Neuronal stem cell (in vitro differentiated cells): ENCODE measurements around the gene AP3B1.

ENCODE experiments used
- DNase-seq: peaks from one replicate; pipeline ENCODE4 v3.0.0-alpha.2; 2013; ENCODE audit warnings: low spot score
- H2AFZ ChIP-seq: one replicate; pipeline ENCODE4 v1.6.1; 2013; ENCODE audit warnings: mild to moderate bottlenecking, low read length, inconsistent platforms
- H2AK5ac ChIP-seq: 2 replicates; pipeline ENCODE4 v1.6.1; 2013; ENCODE audit warnings: low read depth, mild to moderate bottlenecking, inconsistent platforms, low read length, moderate library complexity, mixed read lengths
- H2BK120ac ChIP-seq: 2 replicates; pipeline ENCODE4 v1.6.1; 2013; ENCODE audit warnings: low read depth, mild to moderate bottlenecking, inconsistent platforms, low read length, moderate library complexity, mixed read lengths
- H2BK12ac ChIP-seq: one replicate; pipeline ENCODE4 v1.6.1; 2013; ENCODE audit warnings: low read length, inconsistent platforms
- H2BK15ac ChIP-seq: 2 replicates; pipeline ENCODE4 v1.6.1; 2013; ENCODE audit warnings: mild to moderate bottlenecking, low read length, inconsistent platforms, mixed read lengths
- H2BK5ac ChIP-seq: one replicate; pipeline ENCODE4 v1.6.1; 2013; ENCODE audit warnings: inconsistent platforms, mild to moderate bottlenecking, low read length, moderate library complexity
- H3K14ac ChIP-seq: one replicate; pipeline ENCODE4 v1.6.1; 2013; ENCODE audit warnings: low read length, inconsistent platforms
- H3K18ac ChIP-seq: 2 replicates; pipeline ENCODE4 v1.6.1; 2013; ENCODE audit warnings: low read length, inconsistent platforms
- H3K23ac ChIP-seq: 2 replicates; pipeline ENCODE4 v1.6.1; 2013; ENCODE audit warnings: low read depth, mild to moderate bottlenecking, mixed read lengths, low read length, inconsistent platforms; ENCODE audit not compliant: poor library complexity
- H3K27ac ChIP-seq: replicated peaks from 3 replicates; pipeline ENCODE4 v1.5.1; 2013; ENCODE audit warnings: low read length, inconsistent platforms
- H3K27me3 ChIP-seq, 3 experiments: 2 replicates each; pipeline ENCODE4 v1.6.1; 2013; ENCODE audit warnings: low read length in 3 of 3, mild to moderate bottlenecking in 2 of 3, inconsistent platforms in 1 of 3, low read depth in 1 of 3, mixed read lengths in 1 of 3, moderate library complexity in 1 of 3; ENCODE audit not compliant: control insufficient read depth in 3 of 3, insufficient read depth in 3 of 3
- H3K36me3 ChIP-seq, 2 donors: replicated peaks in 1 of 2; 2 replicates each; pipeline ENCODE4 v1.6.1; 2013; ENCODE audit warnings: low read length in 2 of 2; ENCODE audit not compliant: control insufficient read depth in 2 of 2, insufficient read depth in 2 of 2
- H3K4ac ChIP-seq: 2 replicates; pipeline ENCODE4 v1.6.1; 2013; ENCODE audit warnings: inconsistent platforms, mild to moderate bottlenecking, low read length, moderate library complexity
- H3K4me1 ChIP-seq, 2 donors: 1 replicate in 1 of 2; 2 replicates in 1 of 2; pipeline ENCODE4 v1.6.1; 2013; ENCODE audit warnings: low read length in 2 of 2, low read depth in 1 of 2; ENCODE audit not compliant: control insufficient read depth in 2 of 2, insufficient read depth in 1 of 2
- H3K4me2 ChIP-seq: one replicate; pipeline ENCODE4 v1.6.1; 2013; ENCODE audit warnings: mild to moderate bottlenecking, low read length, inconsistent platforms; ENCODE audit not compliant: insufficient read depth, poor library complexity, severe bottlenecking
- H3K4me3 ChIP-seq, 2 donors: 2 replicates each; pipeline ENCODE4 v1.5.1; 2013; ENCODE audit warnings: low read length in 2 of 2, mild to moderate bottlenecking in 2 of 2, inconsistent platforms in 1 of 2, moderate library complexity in 1 of 2
- H3K79me1 ChIP-seq: one replicate; pipeline ENCODE4 v1.6.1; 2013; ENCODE audit warnings: low read depth, mild to moderate bottlenecking, inconsistent platforms, low read length, moderate library complexity
- H3K9ac ChIP-seq: one replicate; pipeline ENCODE4 v1.6.1; 2013; ENCODE audit warnings: mild to moderate bottlenecking, low read depth, low read length, inconsistent platforms; ENCODE audit not compliant: poor library complexity
- H3K9me3 ChIP-seq, 2 donors: replicated peaks in 1 of 2; 2 replicates each; pipeline versions ENCODE3 to v1.6.1; 2013; ENCODE audit warnings: low read length in 2 of 2, mild to moderate bottlenecking in 2 of 2, inconsistent platforms in 1 of 2, low read depth in 1 of 2, mixed read lengths in 1 of 2, moderate library complexity in 1 of 2; ENCODE audit not compliant: control insufficient read depth in 2 of 2, insufficient read depth in 1 of 2
- H4K8ac ChIP-seq: one replicate; pipeline ENCODE4 v1.6.1; 2013; ENCODE audit warnings: low read depth, mild to moderate bottlenecking, inconsistent platforms, low read length, moderate library complexity
- H4K91ac ChIP-seq: one replicate; pipeline ENCODE4 v1.6.1; 2013; ENCODE audit warnings: low read length, low read depth, mild to moderate bottlenecking, inconsistent platforms; ENCODE audit not compliant: poor library complexity
- WGBS, 2 donors: extraction: QIAGEN DNeasy Blood & Tissue Kit; methylation state at CpG; one replicate each; pipeline ENCODE4 v1.1.7; 2013; ENCODE audit warnings: missing lambda C conversion rate in 2 of 2, mixed read lengths in 1 of 2; ENCODE audit not compliant: insufficient read length in 2 of 2, insufficient replicate concordance in 1 of 2; ENCODE audit errors: extremely low coverage in 2 of 2; 5-methylcytosine and 5-hydroxymethylcytosine counted together

The AP3B1 gene

GRCh38 chr5:77974576-77974975, 319.9 kb downstream of the AP3B1 start:
- no peak overlapping the region for H4K8ac ChIP-seq
- H4K91ac ChIP-seq = no peak overlapping the region
- DNase-seq = no peak
- no peak overlapping the region for H2BK5ac ChIP-seq
- H3K9ac ChIP-seq = no peak overlapping the region
- H3K27ac ChIP-seq = no peak overlapping the region
- H3K27me3 ChIP-seq = peaks cover 0 to 87% (median 31%) of the 10 kb centered on the region in 3 experiments
- peaks cover 0 to 6% of the 10 kb centered on the region in 2 donors for H3K4me1 ChIP-seq
- H2AFZ ChIP-seq = no peak overlapping the region
- H2BK12ac ChIP-seq = no peak overlapping the region
- no peaks in the 10 kb centered on the region for H3K9me3 ChIP-seq
- no peak overlapping the region for H3K14ac ChIP-seq
- H3K4ac ChIP-seq = no peak overlapping the region
- H2BK120ac ChIP-seq = no peak overlapping the region
- no peak overlapping the region for H3K4me3 ChIP-seq
- H3K79me1 ChIP-seq = no peaks in the 10 kb centered on the region
- H3K4me2 ChIP-seq = no peak overlapping the region
- no peak overlapping the region for H3K23ac ChIP-seq
- H2AK5ac ChIP-seq = no peak overlapping the region
- no peak overlapping the region for H2BK15ac ChIP-seq
- H3K18ac ChIP-seq = no peak overlapping the region
- H3K36me3 ChIP-seq = no peaks in the 10 kb centered on the region

DNA sequence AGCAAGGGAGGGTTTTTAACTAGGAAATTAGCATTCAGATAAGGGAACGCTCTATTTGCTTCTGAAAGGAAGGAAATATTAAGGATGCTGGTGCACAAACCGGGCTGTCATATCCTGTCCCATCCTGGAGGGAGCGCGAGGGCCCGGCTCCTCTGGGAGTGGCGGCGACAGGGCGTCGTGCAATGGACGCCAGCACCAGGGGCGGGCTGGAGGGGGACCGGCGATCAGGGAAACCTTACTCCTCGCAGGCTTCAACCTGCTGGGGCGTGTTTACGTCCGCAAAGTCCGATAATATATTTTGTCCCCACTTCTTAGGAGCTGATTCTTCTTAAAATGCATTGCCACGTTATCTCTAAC, 321.3 kb downstream of the AP3B1 start:
- H3K14ac ChIP-seq = no peak overlapping the region
- H2BK120ac ChIP-seq = no peak overlapping the region
- H3K79me1 ChIP-seq = no peaks in the 10 kb centered on the region
- H3K18ac ChIP-seq = no peak overlapping the region
- H3K9ac ChIP-seq = no peak overlapping the region
- no peak overlapping the region for H2AK5ac ChIP-seq
- no peak overlapping the region for H2BK12ac ChIP-seq
- no peak overlapping the region for H3K4ac ChIP-seq
- no peaks in the 10 kb centered on the region for H3K36me3 ChIP-seq
- DNase-seq = no peak
- peaks cover 0 to 6% of the 10 kb centered on the region in 2 donors for H3K4me1 ChIP-seq
- no peak overlapping the region for H3K23ac ChIP-seq
- H2BK15ac ChIP-seq = no peak overlapping the region
- H2AFZ ChIP-seq = no peak overlapping the region
- no peak overlapping the region for H4K8ac ChIP-seq
- H3K27ac ChIP-seq = no peak overlapping the region
- no CpG with 5 or more reads among the region's 19 CpGs for WGBS, 2 donors
- H3K4me2 ChIP-seq = peak overlapping the region; percentile 82
- no peak overlapping the region for H3K4me3 ChIP-seq
- H2BK5ac ChIP-seq = no peak overlapping the region
- H3K27me3 ChIP-seq = peaks cover 0 to 90% (median 31%) of the 10 kb centered on the region in 3 experiments
- no peaks in the 10 kb centered on the region for H3K9me3 ChIP-seq
- no peak overlapping the region for H4K91ac ChIP-seq

- Histone ChIP-seq H2BK12ac (no peak overlapping the region), H2BK120ac (no peak overlapping the region), H3K27ac (no peak overlapping the region), H2AK5ac (no peak overlapping the region), H2BK5ac (no peak overlapping the region), H3K79me1 (no peaks in the 10 kb centered on the region), H3K9me3 (no peaks in the 10 kb centered on the region), H3K4me1 (peaks cover 0 to 6% of the 10 kb centered on the region in 2 donors), H4K91ac (no peak overlapping the region), H3K4me2 (peak overlapping the region; percentile 82), H3K23ac (peak overlapping the region; percentile 39), H3K14ac (no peak overlapping the region), H3K4me3 (peak overlapping the region in 1 of 2 donors; percentile 67), H3K36me3 (no peaks in the 10 kb centered on the region), H2BK15ac (no peak overlapping the region), H3K4ac (no peak overlapping the region), H2AFZ (peak overlapping the region; percentile 47), H3K9ac (peak overlapping the region; percentile 70), H3K27me3 (peaks cover 0 to 91% (median 31%) of the 10 kb centered on the region in 3 experiments), H3K18ac (peak overlapping the region; percentile 81), H4K8ac (no peak overlapping the region)
- no CpG with 5 or more reads among the region's 57 CpGs for WGBS, 2 donors
- no peak for DNase-seq
Observed at GRCh38 chr5:77972469-77973252, 321.8 kb downstream of the AP3B1 start.

GRCh38 chr5:77971776-77972468, 322.6 kb downstream of the AP3B1 start:
- no peak for DNase-seq
- Histone ChIP-seq H4K8ac (no peak overlapping the region), H3K4me1 (peaks cover 0 to 6% of the 10 kb centered on the region in 2 donors), H3K27ac (no peak overlapping the region), H2BK120ac (no peak overlapping the region), H3K4me2 (no peak overlapping the region), H2AFZ (peak overlapping the region; percentile 47), H3K23ac (no peak overlapping the region), H2BK12ac (no peak overlapping the region), H3K9ac (no peak overlapping the region), H3K18ac (no peak overlapping the region), H3K79me1 (no peaks in the 10 kb centered on the region), H4K91ac (no peak overlapping the region), H3K14ac (no peak overlapping the region), H3K36me3 (no peaks in the 10 kb centered on the region), H3K9me3 (no peaks in the 10 kb centered on the region), H3K4me3 (no peak overlapping the region), H2BK5ac (no peak overlapping the region), H3K27me3 (peaks cover 0 to 87% (median 31%) of the 10 kb centered on the region in 3 experiments), H2AK5ac (no peak overlapping the region), H2BK15ac (no peak overlapping the region), H3K4ac (no peak overlapping the region)
- no CpG with 5 or more reads among the region's 16 CpGs for WGBS, 2 donors
